ENCODE measurements around the gene GOLT1A.

GOLT1A gene

GRCh38 chr1:204161609-204162493 is 51.9 kb downstream of the GOLT1A start:
- no peak for DNase-seq (ENCODE audit: low read depth, low spot score)

DNA sequence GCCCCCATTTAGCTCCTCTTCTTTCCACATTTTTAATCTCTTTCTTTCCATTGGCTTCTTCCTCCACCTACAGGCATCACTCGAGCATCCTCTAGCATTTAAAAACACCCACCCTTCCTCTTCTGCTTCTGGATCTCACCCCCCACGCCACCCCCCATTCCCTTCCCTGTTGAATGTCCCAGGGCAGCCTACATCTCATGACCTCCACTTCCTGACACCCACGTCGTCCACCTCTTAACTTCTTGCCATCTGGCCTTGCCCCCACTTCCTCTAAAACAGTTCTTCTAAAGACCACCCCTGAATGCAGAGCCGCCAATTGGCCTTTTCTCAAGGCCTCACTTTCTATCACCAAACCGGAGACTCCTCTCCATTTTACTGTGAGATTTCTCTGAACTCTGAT is 55.8 kb downstream of the GOLT1A start:
- no peak for DNase-seq (ENCODE audit: low read depth, low spot score)

- DNase-seq (ENCODE audit: low read depth, low spot score): no peak
Observed at GRCh38 chr1:204155881-204156280, 57.9 kb downstream of the GOLT1A start.

DNA sequence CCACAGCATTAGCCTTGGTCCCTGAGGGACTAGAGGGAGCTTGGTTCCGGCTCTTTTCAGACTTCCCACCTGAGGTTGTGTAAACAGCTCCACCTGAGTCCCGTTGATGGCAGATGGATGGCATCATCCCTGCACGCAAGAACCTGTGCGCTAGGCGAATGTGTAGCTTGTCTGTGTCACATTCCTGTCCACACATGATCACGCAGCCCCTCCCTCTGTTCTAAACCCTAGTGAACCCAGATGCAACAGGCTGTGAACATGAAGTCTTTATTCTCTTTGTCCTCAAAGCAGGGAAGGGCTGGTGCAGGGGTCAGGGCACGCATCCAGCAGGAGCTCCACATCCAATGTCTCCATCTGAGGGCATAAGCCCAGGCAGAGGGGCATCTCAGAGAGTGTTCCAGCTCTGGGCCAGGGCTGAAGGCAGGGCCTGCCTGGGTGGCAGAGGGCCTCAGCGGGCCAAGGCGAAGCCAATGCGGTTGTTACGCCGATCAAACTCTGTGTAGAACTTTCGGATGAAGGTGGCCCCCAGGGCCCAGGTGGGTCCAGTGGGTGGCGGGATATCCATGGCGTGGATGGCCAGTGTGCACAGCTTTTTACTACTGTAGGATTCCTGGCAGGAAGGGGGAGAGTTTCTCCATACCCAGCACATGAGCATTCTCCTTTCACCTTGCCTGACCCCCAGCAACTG is 59.1 kb downstream of the GOLT1A start:
- DNase-seq (ENCODE audit: low read depth, low spot score): no peak

DNA sequence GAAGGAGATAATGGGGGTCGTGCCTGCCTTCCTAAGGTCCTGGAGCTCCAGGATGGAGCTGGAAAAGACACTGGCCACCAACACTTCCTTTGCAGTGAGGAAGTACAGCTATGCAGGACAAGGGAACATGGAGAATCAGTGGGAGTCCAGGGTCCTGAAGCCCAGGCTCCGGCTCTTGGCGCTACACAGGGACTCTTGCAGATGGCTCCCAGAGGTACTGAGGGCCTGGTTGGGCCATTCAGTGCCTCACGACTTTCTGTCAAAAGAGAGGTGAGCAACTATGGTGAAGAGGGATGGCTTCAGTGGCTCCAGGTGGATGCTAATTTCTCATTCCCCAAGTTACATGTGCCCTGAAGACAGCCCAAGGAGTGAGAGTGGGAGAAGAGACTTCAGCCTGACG is 60.1 kb downstream of the GOLT1A start:
- DNase-seq (ENCODE audit: low read depth, low spot score): no peak

GRCh38 chr1:204152310-204153044 is 61.3 kb downstream of the GOLT1A start:
- DNase-seq (ENCODE audit: low read depth, low spot score): no peak

GRCh38 chr1:204151552-204152309 is 62.1 kb downstream of the GOLT1A start, which contains the start of gene ETNK2:
TSS of gene ETNK2 (minus strand) at chr1:204152044. CDS start at chr1:204151852, 192 bp downstream.
- peak; percentile 66 for DNase-seq (ENCODE audit: low read depth, low spot score)

DNA sequence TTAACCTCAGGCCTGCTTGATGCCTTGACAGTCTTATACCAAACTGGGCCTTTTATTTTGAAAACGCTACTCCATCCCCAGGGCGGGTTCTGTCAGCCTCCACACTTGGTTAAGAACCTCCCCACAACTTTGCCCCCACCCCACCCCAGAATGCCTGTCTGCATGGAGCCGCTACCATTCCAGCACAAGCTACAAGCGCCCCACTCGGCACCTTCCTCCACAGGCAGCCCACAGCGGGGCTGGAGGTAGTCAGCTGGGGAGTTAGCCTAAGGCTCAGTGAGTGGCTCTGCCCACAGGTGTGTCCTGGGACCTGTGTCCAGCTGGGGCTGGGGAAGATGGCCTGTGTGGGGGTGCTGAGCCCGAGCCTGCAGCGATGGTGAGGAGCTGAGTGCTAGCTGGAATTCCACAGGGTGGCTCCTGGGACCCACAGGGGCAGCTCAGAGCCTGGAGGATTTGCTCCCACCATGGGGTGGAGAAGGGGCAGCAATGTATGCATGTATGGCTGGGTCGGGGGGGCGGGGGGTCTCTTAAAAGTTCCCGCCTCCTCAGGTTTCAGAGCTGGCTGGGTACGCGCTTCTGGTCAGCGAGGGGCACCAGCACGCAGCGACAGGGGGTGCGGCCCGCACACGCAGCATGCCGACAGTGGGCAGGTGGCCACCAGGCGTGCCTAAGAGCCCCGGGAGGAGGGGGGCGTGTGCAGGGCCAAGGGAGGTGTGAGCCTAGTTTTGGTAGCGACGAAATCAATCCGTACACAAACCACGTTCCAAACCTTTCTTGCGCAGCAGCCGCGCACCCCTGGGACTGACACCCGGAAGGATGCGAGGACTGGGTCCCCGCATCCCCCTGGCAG is 62.9 kb downstream of the GOLT1A start:
- DNase-seq (ENCODE audit: low read depth, low spot score): no peak

DNA sequence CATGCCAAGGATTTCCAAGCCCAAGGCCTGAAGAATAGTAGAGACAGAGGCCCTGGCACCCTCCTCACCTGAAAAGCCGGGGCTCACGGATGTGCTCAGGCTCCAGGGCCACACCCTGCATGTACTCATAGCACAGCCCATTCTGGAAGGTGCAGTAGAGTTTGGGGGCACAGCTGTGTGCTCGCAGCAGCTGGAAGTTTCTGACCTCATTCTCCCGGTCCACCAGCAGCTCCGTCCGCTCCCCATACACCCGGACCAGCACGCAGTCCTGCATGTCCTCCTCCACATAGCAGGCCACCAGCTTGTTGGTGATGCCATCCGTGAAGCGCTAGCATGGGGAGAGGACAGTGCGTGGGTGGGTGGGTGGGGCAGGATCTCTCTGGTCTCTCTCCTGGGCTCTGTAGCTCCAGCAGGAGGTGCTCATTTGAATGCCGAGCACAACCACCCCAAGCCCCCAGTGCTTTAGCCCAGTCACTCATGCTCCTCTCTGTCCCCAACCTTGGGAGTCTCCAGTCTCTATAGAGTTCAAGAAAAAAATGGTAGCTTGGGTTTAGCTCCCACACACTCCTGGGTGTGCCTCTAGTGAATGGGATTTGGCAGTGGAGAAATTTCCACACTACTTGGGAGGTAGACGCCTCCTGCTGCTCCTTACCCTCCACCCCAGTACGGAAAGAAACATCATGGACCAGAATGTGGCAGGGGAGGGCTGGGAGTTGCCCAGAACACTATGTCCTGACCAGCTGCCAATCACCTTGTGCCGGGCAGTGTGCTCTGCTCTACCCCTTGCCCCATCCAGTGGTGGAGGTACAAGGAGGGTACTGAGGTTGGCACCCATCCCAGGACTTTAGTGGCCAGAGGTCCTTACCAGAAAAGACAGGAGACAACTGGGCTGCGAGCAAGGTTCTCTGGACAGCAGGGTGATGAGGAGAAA is 63.9 kb downstream of the GOLT1A start:
- DNase-seq (ENCODE audit: low read depth, low spot score): no peak

- no peak for DNase-seq (ENCODE audit: low read depth, low spot score)
Observed at GRCh38 chr1:204149107-204149506, 64.7 kb downstream of the GOLT1A start.

All from ELF-1 (cell line).